GM19023 (cell line): Measurements from ENCODE around the gene PRAMEF14.
"Not testable (repeated sequence)": the region's sequence is repeated elsewhere in the genome, so short reads cannot be mapped to it uniquely, and the experiment has no call there.

ENCODE experiments used
- ATAC-seq: cut with Tn5 transposase; IDR thresholded peaks from one replicate; pipeline ENCODE4 v1.9.1; 2021; ENCODE audit warnings: mild to moderate bottlenecking, moderate library complexity; ENCODE audit not compliant: unreplicated experiment

PRAMEF14 gene, protein sequence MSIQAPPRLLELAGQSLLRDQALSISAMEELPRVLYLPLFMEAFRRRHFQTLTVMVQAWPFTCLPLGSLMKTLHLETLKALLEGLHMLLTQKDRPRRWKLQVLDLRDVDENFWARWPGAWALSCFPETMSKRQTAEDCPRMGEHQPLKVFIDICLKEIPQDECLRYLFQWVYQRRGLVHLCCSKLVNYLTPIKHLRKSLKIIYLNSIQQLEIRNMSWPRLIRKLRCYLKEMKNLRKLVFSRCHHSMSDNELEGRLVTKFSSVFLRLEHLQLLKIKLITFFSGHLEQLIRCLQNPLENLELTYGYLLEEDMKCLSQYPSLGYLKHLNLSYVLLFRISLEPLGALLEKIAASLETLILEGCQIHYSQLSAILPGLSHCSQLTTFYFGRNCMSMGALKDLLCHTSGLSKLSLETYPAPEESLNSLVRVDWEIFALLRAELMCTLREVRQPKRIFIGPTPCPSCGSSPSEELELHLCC

GRCh38 chr1:13347034-13347433 is at the start of gene PRAMEF14:
PRAMEF14 (minus strand) TSS chr1:13347134; CDS start chr1:13345314, 1,820 bp downstream.
- ATAC-seq, result not testable (repeated sequence)

DNA sequence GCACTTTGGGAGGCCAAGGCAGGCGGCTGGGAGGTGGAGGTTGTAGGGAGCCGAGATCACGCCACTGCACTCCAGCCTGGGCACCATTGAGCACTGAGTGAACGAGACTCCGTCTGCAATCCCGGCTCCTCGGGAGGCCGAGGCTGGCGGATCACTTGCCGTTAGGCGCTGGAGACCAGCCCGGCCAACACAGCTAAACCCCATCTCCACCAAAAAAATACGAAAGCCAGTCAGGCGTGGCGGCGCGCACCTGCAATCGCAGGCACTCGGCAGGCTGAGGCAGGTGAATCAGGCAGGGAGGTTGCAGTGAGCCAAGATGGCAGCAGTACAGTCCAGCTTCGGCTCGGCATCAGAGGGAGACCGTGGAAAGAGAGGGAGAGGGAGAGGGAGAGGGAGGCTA is 48.4 kb upstream of the PRAMEF14 start:
- ATAC-seq, result not testable (repeated sequence)

GRCh38 chr1:13394761-13395160 is 47.8 kb upstream of the PRAMEF14 start:
- not testable (repeated sequence) for ATAC-seq

DNA sequence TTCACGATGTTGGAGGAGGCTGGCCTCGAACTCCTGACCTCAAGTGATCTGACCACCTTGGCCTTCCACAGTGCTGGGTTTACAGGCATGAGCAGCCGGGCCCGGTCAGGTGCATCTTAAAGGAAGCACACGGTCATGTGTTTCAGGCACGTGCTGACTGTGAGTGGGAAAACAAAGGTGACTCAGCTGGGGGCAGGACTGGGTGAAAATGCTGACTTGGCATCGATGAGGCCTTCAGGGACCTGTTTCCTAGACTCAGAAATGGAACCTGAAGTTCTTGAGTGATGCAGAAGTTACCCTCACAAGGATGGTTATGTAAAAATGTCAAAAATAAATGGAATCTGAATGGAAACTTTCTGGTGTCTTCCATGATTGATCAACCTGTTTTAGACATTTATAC is 46.1 kb upstream of the PRAMEF14 start:
- ATAC-seq, result not testable (repeated sequence)

- ATAC-seq, result not testable (repeated sequence)
These were observed 42.4 kb upstream of the PRAMEF14 start, which contains the start of gene PRAMEF17 for GRCh38 chr1:13389332-13389731. PRAMEF17 (plus strand) TSS chr1:13389632; CDS start chr1:13389658, 26 bp downstream.

GRCh38 chr1:13380380-13380779 is 33.4 kb upstream of the PRAMEF14 start:
- not testable (repeated sequence) for ATAC-seq

- ATAC-seq, result not testable (repeated sequence)
These were observed 32.0 kb upstream of the PRAMEF14 start for GRCh38 chr1:13378983-13379382.

GRCh38 chr1:13368544-13368943 is 21.6 kb upstream of the PRAMEF14 start:
- not testable (repeated sequence) for ATAC-seq

DNA sequence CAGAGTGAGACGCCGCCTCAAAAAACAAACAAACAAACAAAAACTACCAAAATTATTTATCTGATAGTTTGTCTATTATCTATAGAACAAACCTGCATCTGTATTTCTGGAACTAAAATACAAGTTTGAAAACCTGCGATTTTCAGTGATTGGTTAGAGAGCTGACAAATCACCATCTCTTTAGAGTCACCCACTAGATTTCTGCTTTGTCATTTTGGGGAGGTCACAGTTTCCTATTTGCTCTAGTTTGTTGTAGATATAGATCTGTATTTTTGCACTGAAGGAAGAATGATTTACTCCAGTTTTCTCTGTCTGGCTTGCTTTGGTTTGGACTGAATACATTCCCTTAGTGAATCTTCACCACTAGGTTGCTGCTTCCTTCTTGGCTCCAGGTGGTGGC is 19.6 kb upstream of the PRAMEF14 start:
- not testable (repeated sequence) for ATAC-seq

GRCh38 chr1:13364928-13365327 is 18.0 kb upstream of the PRAMEF14 start:
- not testable (repeated sequence) for ATAC-seq

- not testable (repeated sequence) for ATAC-seq
These were observed 15.4 kb upstream of the PRAMEF14 start for GRCh38 chr1:13362364-13362763.

DNA sequence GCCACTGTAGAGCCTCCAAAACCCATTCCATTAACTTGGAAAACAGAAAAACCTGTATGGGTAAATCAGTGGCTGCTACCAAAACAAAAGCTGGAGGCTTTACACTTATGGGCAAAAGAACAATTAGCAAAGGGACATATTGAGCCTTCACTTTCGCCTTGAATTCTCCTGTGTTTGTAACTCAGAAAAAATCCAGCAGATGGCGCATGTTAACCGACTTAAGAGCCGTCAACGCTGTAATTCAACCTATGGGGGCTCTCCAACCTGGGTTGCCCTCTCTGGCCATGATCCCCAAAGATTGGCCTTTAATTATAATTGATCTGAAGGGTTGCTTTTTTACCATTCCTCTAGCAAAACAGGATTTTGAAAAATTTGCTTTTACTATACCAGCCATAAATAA is 9.8 kb upstream of the PRAMEF14 start:
- not testable (repeated sequence) for ATAC-seq

DNA sequence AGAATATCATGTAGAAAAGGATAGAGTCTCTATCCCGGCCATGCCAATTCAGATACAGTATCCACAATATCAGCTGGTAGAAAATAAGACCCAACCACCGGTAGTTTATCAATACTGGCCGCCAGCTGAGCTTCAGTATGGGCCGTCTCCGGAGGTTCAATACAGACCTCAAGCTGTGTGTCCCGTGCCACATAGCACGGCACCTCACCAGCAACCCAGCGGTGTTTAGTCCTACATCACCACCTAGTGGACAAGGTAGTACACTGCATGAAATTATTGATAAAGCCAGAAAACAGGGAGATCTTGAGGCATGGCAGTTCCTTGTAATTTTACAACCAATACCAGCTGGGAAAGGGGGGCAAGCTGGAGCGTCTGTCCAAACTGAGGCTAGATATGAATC is 7.5 kb upstream of the PRAMEF14 start:
- ATAC-seq, result not testable (repeated sequence)

- not testable (repeated sequence) for ATAC-seq
These were observed 6.5 kb upstream of the PRAMEF14 start for GRCh38 chr1:13353476-13353875.

- ATAC-seq, result not testable (repeated sequence)
These were observed 4.4 kb downstream of the PRAMEF14 start for GRCh38 chr1:13342496-13342895.

DNA sequence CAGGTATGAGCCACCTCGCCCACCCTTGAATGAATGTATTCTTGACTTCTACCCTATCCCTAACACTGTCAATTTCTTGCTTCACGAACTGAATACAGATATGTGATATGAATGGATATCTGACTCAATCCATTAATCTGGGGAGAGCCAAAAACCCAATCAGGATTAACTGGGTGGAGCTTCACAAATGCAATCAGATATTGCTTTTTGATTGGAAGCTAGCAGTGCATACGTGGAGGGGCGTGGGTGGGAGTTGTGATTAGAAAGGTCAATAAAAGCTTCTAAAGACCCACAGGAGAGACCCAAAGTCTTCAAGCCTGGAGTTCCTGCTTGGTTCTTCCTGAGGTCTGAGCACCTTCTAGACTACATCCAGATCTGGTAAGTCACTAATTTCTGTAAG is 31.7 kb downstream of the PRAMEF14 start, which contains the start of gene PRAMEF15:
PRAMEF15 (plus strand) TSS at position 301 of the 400 bp plus-strand sequence. CDS start 2,827 bp downstream, outside the sequence.
- ATAC-seq, result not testable (repeated sequence)

DNA sequence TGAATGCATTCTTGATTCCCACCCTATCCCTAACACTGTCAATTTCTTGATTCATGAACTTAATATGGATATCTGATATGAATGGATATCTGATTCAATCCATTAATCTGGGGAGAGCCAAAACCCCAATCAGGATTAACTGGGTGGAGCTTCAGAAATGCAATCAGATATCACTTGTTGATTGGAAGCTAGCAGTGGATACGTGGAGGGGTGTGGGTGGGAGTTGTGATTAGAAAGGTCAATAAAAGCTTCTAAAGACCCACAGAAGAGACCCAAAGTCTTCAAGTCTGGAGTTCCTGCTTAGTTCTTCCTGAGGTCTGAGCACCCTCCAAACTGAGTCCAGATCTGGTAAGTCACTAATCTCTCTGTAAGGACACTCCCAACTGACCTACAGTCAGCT is 43.7 kb downstream of the PRAMEF14 start, which contains the start of gene PRAMEF33:
PRAMEF33 (plus strand) TSS at position 301 of the 400 bp plus-strand sequence. CDS start 2,416 bp downstream, outside the sequence.
- not testable (repeated sequence) for ATAC-seq

DNA sequence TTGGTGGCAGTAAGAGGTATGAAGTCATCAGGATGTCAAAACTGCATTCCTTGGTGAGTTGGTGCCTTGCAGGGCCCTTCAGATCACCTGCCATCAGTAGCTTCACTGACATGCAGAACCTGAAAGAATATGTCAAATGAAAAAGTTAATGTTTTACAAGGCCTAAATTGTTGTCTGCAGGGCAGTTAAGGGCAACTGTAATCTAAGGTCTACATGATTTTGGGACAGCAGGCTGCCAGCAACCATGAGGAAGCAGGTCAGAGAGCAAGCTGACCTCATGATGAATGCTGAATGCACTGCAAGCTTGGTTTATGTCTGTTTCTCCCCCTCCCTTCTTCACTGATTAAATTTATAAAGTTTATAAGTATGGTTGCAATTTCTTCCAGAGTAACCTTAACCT is 44.7 kb downstream of the PRAMEF14 start:
- ATAC-seq, result not testable (repeated sequence)

- ATAC-seq, result not testable (repeated sequence)
These were observed 48.2 kb downstream of the PRAMEF14 start for GRCh38 chr1:13298699-13299098.

DNA sequence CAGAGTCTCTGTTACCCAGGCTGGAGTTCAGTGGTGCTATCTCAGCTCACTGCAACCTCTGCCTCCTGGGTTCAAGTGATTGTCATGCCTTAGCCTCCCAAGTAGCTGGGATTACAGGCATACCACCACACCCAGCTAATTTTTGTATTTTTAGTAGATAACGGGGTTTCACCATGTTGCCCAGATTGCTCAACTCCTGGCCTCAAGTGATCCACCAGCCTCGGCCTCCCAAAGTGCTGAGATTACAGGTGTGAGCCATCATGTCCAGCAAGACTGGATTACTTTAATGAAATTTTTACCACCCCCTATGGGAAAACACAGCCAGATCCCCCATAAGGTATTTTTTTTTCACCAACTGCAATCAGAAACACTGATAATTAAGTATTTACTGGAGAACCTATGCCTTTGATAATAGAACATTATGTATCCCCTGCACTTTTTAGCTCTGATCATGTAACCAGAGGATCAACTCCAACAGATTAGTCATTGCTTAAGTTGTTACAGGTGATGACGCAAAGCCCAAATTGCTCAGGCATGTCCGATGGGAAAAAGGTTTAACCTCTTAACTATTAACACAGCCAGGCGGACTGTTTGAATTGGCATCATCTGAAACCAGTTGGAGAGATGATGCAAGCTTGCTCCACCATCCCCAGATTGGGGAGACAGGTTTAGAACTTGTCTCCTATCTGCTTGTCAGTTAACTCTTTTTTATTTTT is 49.6 kb downstream of the PRAMEF14 start:
- not testable (repeated sequence) for ATAC-seq
